BE2C (cell line): Measurements from ENCODE around the gene GNA14.

Source experiments
- DNase-seq: peaks from one replicate; pipeline ENCODE4 v3.0.0-alpha.2; 2020
- H3K27me3 ChIP-seq: fragments of 250-450 bp; sonication (Bioruptor Pico); 2 replicates; pipeline ENCODE4 v1.5.1; 2020; ENCODE audit warnings: mild to moderate bottlenecking
- H3K36me3 ChIP-seq: fragments of 250-450 bp; sonication (Bioruptor Pico); 2 replicates; pipeline ENCODE4 v1.5.1; 2020; ENCODE audit warnings: mild to moderate bottlenecking
- H3K4me1 ChIP-seq: fragments of 250-450 bp; sonication (Bioruptor Pico); 2 replicates; pipeline ENCODE4 v1.5.1; 2020
- H3K4me3 ChIP-seq: 2 replicates; pipeline ENCODE4 v1.5.1; 2011; ENCODE audit warnings: low read depth, low read length
- H3K9me3 ChIP-seq: fragments of 250-450 bp; sonication (Bioruptor Pico); 2 replicates; pipeline ENCODE4 v1.5.1; 2020
- CTCF ChIP-seq: IDR thresholded peaks from 2 replicates; pipeline ENCODE4 v1.5.1; 2012; ENCODE audit warnings: mild to moderate bottlenecking, low read depth, low read length

The GNA14 gene

GRCh38 chr9:77616191-77616590, 31.9 kb downstream of the GNA14 start:
- peak; percentile 75 for DNase-seq
- no peaks in the 10 kb centered on the region for H3K27me3 ChIP-seq
- H3K9me3 ChIP-seq = no peaks in the 10 kb centered on the region
- no peak for TF ChIP-seq CTCF
- peaks cover 5% of the 10 kb centered on the region for H3K4me1 ChIP-seq
- H3K4me3 ChIP-seq = no peak overlapping the region
- H3K36me3 ChIP-seq = no peaks in the 10 kb centered on the region

- Histone ChIP-seq H3K9me3 (no peaks in the 10 kb centered on the region), H3K4me1 (peaks cover 5% of the 10 kb centered on the region)
- TF ChIP-seq CTCF = no peak
Measured at GRCh38 chr9:77614645-77615044, 33.5 kb downstream of the GNA14 start.

GRCh38 chr9:77606526-77606925, 41.6 kb downstream of the GNA14 start:
- Histone ChIP-seq H3K4me3 (no peak overlapping the region), H3K4me1 (peaks cover 16% of the 10 kb centered on the region), H3K27me3 (no peaks in the 10 kb centered on the region), H3K36me3 (no peaks in the 10 kb centered on the region), H3K9me3 (no peaks in the 10 kb centered on the region)
- no peak for DNase-seq
- TF ChIP-seq CTCF = no peak

More at GRCh38 chr9:77614645-77615044, 33.5 kb downstream of the GNA14 start:
- Histone ChIP-seq H3K4me3 (no peak overlapping the region), H3K36me3 (no peaks in the 10 kb centered on the region), H3K27me3 (no peaks in the 10 kb centered on the region)
- no peak for DNase-seq

GRCh38 chr9:77605449-77606220, 42.5 kb downstream of the GNA14 start:
- TF ChIP-seq CTCF = no peak

GRCh38 chr9:77604316-77604715, 43.8 kb downstream of the GNA14 start:
- H3K4me3 ChIP-seq = no peak overlapping the region
- H3K27me3 ChIP-seq = no peaks in the 10 kb centered on the region
- TF ChIP-seq CTCF = no peak
- no peaks in the 10 kb centered on the region for H3K36me3 ChIP-seq
- DNase-seq = no peak
- no peaks in the 10 kb centered on the region for H3K9me3 ChIP-seq
- peaks cover 22% of the 10 kb centered on the region for H3K4me1 ChIP-seq

More at GRCh38 chr9:77605449-77606220, 42.5 kb downstream of the GNA14 start:
- DNase-seq = no peak
- H3K4me3 ChIP-seq = no peak overlapping the region
- H3K27me3 ChIP-seq = no peaks in the 10 kb centered on the region
- H3K36me3 ChIP-seq = no peaks in the 10 kb centered on the region
- peaks cover 22% of the 10 kb centered on the region for H3K4me1 ChIP-seq
- no peaks in the 10 kb centered on the region for H3K9me3 ChIP-seq

- Histone ChIP-seq H3K4me3 (no peak overlapping the region), H3K4me1 (peaks cover 31% of the 10 kb centered on the region), H3K36me3 (no peaks in the 10 kb centered on the region), H3K9me3 (no peaks in the 10 kb centered on the region), H3K27me3 (no peaks in the 10 kb centered on the region)
- no peak for DNase-seq
- no peak for TF ChIP-seq CTCF
Measured at GRCh38 chr9:77602852-77603251, 45.3 kb downstream of the GNA14 start.
